ENCODE results near the gene SPNS2. TPM values are rescaled to one million over a fixed set of nuclear protein-coding genes. Genes with fewer than 3 reads are reported as not detected.
"Not testable (repeated sequence)": the region's sequence is repeated elsewhere in the genome, so short reads cannot be mapped to it uniquely, and the experiment has no call there.

SPNS2 gene
- total RNA-seq, 1 donor from 2014 or later = 0.38 TPM

GRCh38 chr17:4574448-4575045 lies 75.9 kb downstream of the SPNS2 start:
- Mint-ChIP-seq H3K27ac (no peak overlapping the region), H3K36me3 (ENCODE audit: low read depth) (no peaks in the 10 kb centered on the region), H3K4me1 (peaks cover 7% of the 10 kb centered on the region), H3K4me3 (no peak overlapping the region), H3K9me3 (no peaks in the 10 kb centered on the region), H3K27me3 (peaks cover 4% of the 10 kb centered on the region)
- ChIA-PET POLR2A (interaction anchor here (0.8 kb wide), 1 partner anchor 728 kb away, joined by 7 read pairs; the partner anchor contains the start of gene NCBP3), CTCF (interaction anchor here (1.0 to 1.3 kb wide), 2 partner anchors 9 to 58 kb away, joined by 3 read pairs; no protein-coding TSS in a partner anchor)
- intact Hi-C loops (cut with micrococcal nuclease) = no loop called here
- DNase-seq (no peak), ATAC-seq (ENCODE audit: low read depth) (no peak)
- no peak for TF ChIP-seq CTCF (IDR thresholded peaks at IDR 0.05)

- DNase-seq (no peak), ATAC-seq (ENCODE audit: low read depth) (no peak)
- ChIA-PET CTCF (no interaction called here), POLR2A (no interaction called here)
- TF ChIP-seq CTCF (IDR thresholded peaks at IDR 0.05) = no peak
- H3K36me3 Mint-ChIP-seq (ENCODE audit: low read depth) = no peaks in the 10 kb centered on the region
- no peak overlapping the region for H3K4me3 Mint-ChIP-seq
- peaks cover 7% of the 10 kb centered on the region for H3K27me3 Mint-ChIP-seq
- peaks cover 7% of the 10 kb centered on the region for H3K4me1 Mint-ChIP-seq
- no peaks in the 10 kb centered on the region for H3K9me3 Mint-ChIP-seq
- intact Hi-C loops (cut with micrococcal nuclease) = no loop called here
- no peak overlapping the region for H3K27ac Mint-ChIP-seq
Observed at GRCh38 chr17:4576161-4576558, 77.5 kb downstream of the SPNS2 start.

GRCh38 chr17:4576729-4577322 lies 78.1 kb downstream of the SPNS2 start:
- Mint-ChIP-seq H3K36me3 (ENCODE audit: low read depth) (no peaks in the 10 kb centered on the region), H3K4me3 (no peak overlapping the region), H3K4me1 (peaks cover 7% of the 10 kb centered on the region), H3K27me3 (peaks cover 10% of the 10 kb centered on the region), H3K9me3 (no peaks in the 10 kb centered on the region), H3K27ac (no peak overlapping the region)
- ATAC-seq (ENCODE audit: low read depth) (no peak), DNase-seq (no peak)
- POLR2A ChIA-PET = no interaction called here
- no peak for TF ChIP-seq CTCF (IDR thresholded peaks at IDR 0.05)
- intact Hi-C loops (cut with micrococcal nuclease) = no loop called here
- CTCF ChIA-PET = no interaction called here

GRCh38 chr17:4577386-4577993 lies 78.8 kb downstream of the SPNS2 start:
- DNase-seq = no peak
- peaks cover 15% of the 10 kb centered on the region for H3K27me3 Mint-ChIP-seq
- POLR2A ChIA-PET = no interaction called here
- H3K27ac Mint-ChIP-seq = no peak overlapping the region
- no peak for TF ChIP-seq CTCF (IDR thresholded peaks at IDR 0.05)
- H3K4me1 Mint-ChIP-seq = peaks cover 7% of the 10 kb centered on the region
- ATAC-seq (ENCODE audit: low read depth) = no peak
- H3K9me3 Mint-ChIP-seq = no peaks in the 10 kb centered on the region
- CTCF ChIA-PET = no interaction called here
- intact Hi-C loops (cut with micrococcal nuclease) = no loop called here
- no peak overlapping the region for H3K4me3 Mint-ChIP-seq
- no peaks in the 10 kb centered on the region for H3K36me3 Mint-ChIP-seq (ENCODE audit: low read depth)

- H3K9me3 Mint-ChIP-seq; POLR2A ChIA-PET; ATAC-seq (ENCODE audit: low read depth); H3K4me3 Mint-ChIP-seq; CTCF ChIA-PET; DNase-seq; intact Hi-C loops (cut with micrococcal nuclease); H3K36me3 Mint-ChIP-seq (ENCODE audit: low read depth); H3K27ac Mint-ChIP-seq; H3K4me1 Mint-ChIP-seq: not testable (repeated sequence)
- H3K27me3 Mint-ChIP-seq = peaks cover 22% of the 10 kb centered on the region
Observed at GRCh38 chr17:4578349-4578748, 79.7 kb downstream of the SPNS2 start.
